Ishikawa (cell line): ENCODE results near the gene PSMD2.

Experiments
- CEBPB ChIP-seq: IDR thresholded peaks from 2 replicates; pipeline ENCODE4 v1.6.1; 2012
- CREB1 ChIP-seq: IDR thresholded peaks from 2 replicates; pipeline ENCODE4 v1.6.1; 2012; ENCODE audit warnings: low read depth
- EGR1 ChIP-seq: IDR thresholded peaks from 2 replicates; pipeline ENCODE4 v1.6.1; 2012
- EP300 ChIP-seq: IDR thresholded peaks from 2 replicates; pipeline ENCODE4 v1.6.1; 2012; ENCODE audit warnings: borderline replicate concordance
- FOXM1 ChIP-seq: IDR thresholded peaks from 2 replicates; pipeline ENCODE4 v1.6.1; 2012; ENCODE audit warnings: low read depth, borderline replicate concordance
- MAX ChIP-seq: IDR thresholded peaks from 2 replicates; pipeline ENCODE4 v1.6.1; 2012
- NFIC ChIP-seq: IDR thresholded peaks from 2 replicates; pipeline ENCODE4 v1.6.1; 2012
- RAD21 ChIP-seq: IDR thresholded peaks from 2 replicates; pipeline ENCODE4 v1.6.1; 2012; ENCODE audit warnings: low read depth
- REST ChIP-seq: IDR thresholded peaks from 2 replicates; pipeline ENCODE4 v1.6.1; 2012; ENCODE audit warnings: low read depth, mild to moderate bottlenecking
- TAF1 ChIP-seq: IDR thresholded peaks from 2 replicates; pipeline ENCODE4 v1.6.1; 2012; ENCODE audit warnings: low read depth, mild to moderate bottlenecking
- TCF12 ChIP-seq: IDR thresholded peaks from 2 replicates; pipeline ENCODE4 v1.6.1; 2012; ENCODE audit warnings: low read depth
- TEAD4 ChIP-seq: IDR thresholded peaks from 2 replicates; pipeline ENCODE4 v1.6.1; 2012
- YY1 ChIP-seq: IDR thresholded peaks from 2 replicates; pipeline ENCODE4 v1.6.1; 2012; ENCODE audit warnings: low read depth
- ZBTB7A ChIP-seq: IDR thresholded peaks from 2 replicates; pipeline ENCODE4 v1.6.1; 2012; ENCODE audit warnings: low read depth
- TF ChIP-seq, protein P1 (sequence below): IDR thresholded peaks from 2 replicates; pipeline ENCODE4 v1.6.1; 2012

Gene PSMD2

DNA sequence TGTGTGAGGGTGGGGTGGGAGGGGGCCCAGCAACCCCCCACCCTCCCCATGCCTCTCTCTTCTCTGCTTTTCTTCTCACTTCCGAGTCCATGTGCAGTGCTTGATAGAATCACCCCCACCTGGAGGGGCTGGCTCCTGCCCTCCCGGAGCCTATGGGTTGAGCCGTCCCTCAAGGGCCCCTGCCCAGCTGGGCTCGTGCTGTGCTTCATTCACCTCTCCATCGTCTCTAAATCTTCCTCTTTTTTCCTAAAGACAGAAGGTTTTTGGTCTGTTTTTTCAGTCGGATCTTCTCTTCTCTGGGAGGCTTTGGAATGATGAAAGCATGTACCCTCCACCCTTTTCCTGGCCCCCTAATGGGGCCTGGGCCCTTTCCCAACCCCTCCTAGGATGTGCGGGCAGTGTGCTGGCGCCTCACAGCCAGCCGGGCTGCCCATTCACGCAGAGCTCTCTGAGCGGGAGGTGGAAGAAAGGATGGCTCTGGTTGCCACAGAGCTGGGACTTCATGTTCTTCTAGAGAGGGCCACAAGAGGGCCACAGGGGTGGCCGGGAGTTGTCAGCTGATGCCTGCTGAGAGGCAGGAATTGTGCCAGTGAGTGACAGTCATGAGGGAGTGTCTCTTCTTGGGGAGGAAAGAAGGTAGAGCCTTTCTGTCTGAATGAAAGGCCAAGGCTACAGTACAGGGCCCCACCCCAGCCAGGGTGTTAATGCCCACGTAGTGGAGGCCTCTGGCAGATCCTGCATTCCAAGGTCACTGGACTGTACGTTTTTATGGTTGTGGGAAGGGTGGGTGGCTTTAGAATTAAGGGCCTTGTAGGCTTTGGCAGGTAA lies 46.5 kb downstream of the PSMD2 start:
- TF ChIP-seq FOXM1 (peak; percentile 47), NFIC (peak; percentile 77), MAX (peak; percentile 70), CREB1 (no peak; the same call in 1 of the 2 replicates), EP300 (peak; percentile 22; the same call in 1 of the 2 replicates), ZBTB7A (peak; percentile 42; the same call in 1 of the 2 replicates), YY1 (no peak), CEBPB (0 out of 2 replicates have a peak, but pooled peaks have one; percentile 29), REST (peak; percentile 18; the same call in 1 of the 2 replicates), TEAD4 (peak; percentile 91), EGR1 (no peak), TCF12 (peak; percentile 54; the same call in 1 of the 2 replicates), RAD21 (peak; percentile 54), TAF1 (no peak)
- TF ChIP-seq, protein P1, sequence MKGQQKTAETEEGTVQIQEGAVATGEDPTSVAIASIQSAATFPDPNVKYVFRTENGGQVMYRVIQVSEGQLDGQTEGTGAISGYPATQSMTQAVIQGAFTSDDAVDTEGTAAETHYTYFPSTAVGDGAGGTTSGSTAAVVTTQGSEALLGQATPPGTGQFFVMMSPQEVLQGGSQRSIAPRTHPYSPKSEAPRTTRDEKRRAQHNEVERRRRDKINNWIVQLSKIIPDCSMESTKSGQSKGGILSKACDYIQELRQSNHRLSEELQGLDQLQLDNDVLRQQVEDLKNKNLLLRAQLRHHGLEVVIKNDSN = peak; percentile 87

GRCh38 chr3:184346480-184347190 lies 47.6 kb downstream of the PSMD2 start:
- no peak for TF ChIP-seq TAF1
- TF ChIP-seq CREB1 = no peak
- no peak for TF ChIP-seq RAD21
- TF ChIP-seq, protein P1 = no peak
- TF ChIP-seq MAX = no peak
- no peak for TF ChIP-seq ZBTB7A
- no peak for TF ChIP-seq TEAD4
- TF ChIP-seq EGR1 = no peak
- no peak for TF ChIP-seq CEBPB
- TF ChIP-seq NFIC = no peak
- TF ChIP-seq YY1 = no peak
- TF ChIP-seq FOXM1 = no peak
- no peak for TF ChIP-seq TCF12
- TF ChIP-seq REST = no peak
- no peak for TF ChIP-seq EP300

- TF ChIP-seq MAX (no peak), REST (no peak), ZBTB7A (no peak), RAD21 (no peak), NFIC (no peak), TEAD4 (no peak), EGR1 (no peak)
- TF ChIP-seq, protein P1 = no peak
Observed at GRCh38 chr3:184347321-184348056, 48.4 kb downstream of the PSMD2 start.
